ENCODE measurements around the gene ZKSCAN3. TPM values are rescaled to one million over a fixed set of nuclear protein-coding genes. Genes with fewer than 3 reads are reported as not detected.

Gene ZKSCAN3
- total and polyA plus RNA-seq, 10 of the 15 experiments (the other 5 are each of a cell fraction or from before 2014, with no cell fraction given): 0.86 to 4.3 (median 3.1) TPM

GRCh38 chr6:28303570-28303969 is 46.2 kb upstream of the ZKSCAN3 start:
- BruUV-seq (replicated peaks): no TSS peak
- no peaks in the 10 kb centered on the region for H3K9me3 ChIP-seq (replicated peaks; ENCODE audit: control insufficient read depth, insufficient read depth, low read length)
- ATAC-seq: peak; percentile 93
- H3K4me2 ChIP-seq (ENCODE audit: control insufficient read depth, insufficient read depth): peak overlapping the region; percentile 34; the same call in 1 of the 2 replicates
- DNase-seq (ENCODE audit: low read depth, low spot score): no peak
- ChIA-PET SMC1A (ENCODE audit: uncharacterized antibody, unreplicated experiment) (no interaction called here), RAD21 (ENCODE audit: unreplicated experiment) (no interaction called here), CTCF (interaction anchor here (0.7 kb wide), 1 partner anchor 128 kb away, joined by 3 read pairs; no protein-coding TSS in a partner anchor), POLR2A (no interaction called here)
- H3K36me3 ChIP-seq (ENCODE audit: control insufficient read depth in 2 of 2, insufficient read depth in 2 of 2, low read length in 1 of 2): no peaks in the 10 kb centered on the region
- no peaks in the 10 kb centered on the region for H3K79me2 ChIP-seq (ENCODE audit: control insufficient read depth, insufficient read depth, low read length)
- no peak overlapping the region for H3K27ac ChIP-seq (ENCODE audit: control insufficient read depth, insufficient read depth)
- WGBS (ENCODE audit: insufficient coverage, insufficient replicate concordance, low lambda C conversion rate, missing lambda C conversion rate): 0% methylated on average over 3 of the region's 3 CpGs
- peaks cover 11% of the 10 kb centered on the region for H3K4me1 ChIP-seq (ENCODE audit: control insufficient read depth, insufficient read depth, low read length)
- no peak overlapping the region for H3K9ac ChIP-seq (ENCODE audit: control insufficient read depth, insufficient read depth, low read length)
- peak; percentile 69 for FAIRE-seq
- no peaks in the 10 kb centered on the region for H4K20me1 ChIP-seq (ENCODE audit: control insufficient read depth, insufficient read depth)
- H3K4me3 ChIP-seq: no peak overlapping the region
- no peak overlapping the region; the same call in 1 of the 2 replicates for H2AFZ ChIP-seq (ENCODE audit: control insufficient read depth, low read depth, low read length)
- intact Hi-C loops (cut with micrococcal nuclease; ENCODE audit: unreplicated experiment): no loop called here
- no peaks in the 10 kb centered on the region for H3K27me3 ChIP-seq (replicated peaks in 1 of 2; ENCODE audit: control insufficient read depth in 2 of 2, insufficient read depth in 2 of 2, low read length in 1 of 2)
- in situ Hi-C loops (cut with MboI): no loop called here
- TF ChIP-seq IKZF1 (conservative IDR thresholded peaks at IDR 0.05) (0 out of 2 replicates have a peak, but pooled peaks have one; percentile 11), MYB (IDR thresholded peaks at IDR 0.05; ENCODE audit: borderline replicate concordance, low read depth, low read length) (no peak), NFIC (IDR thresholded peaks at IDR 0.05; ENCODE audit: low read depth, low read length) (peak; percentile 56; the same call in 1 of the 2 replicates), MEF2B (IDR thresholded peaks at IDR 0.05; ENCODE audit: partially characterized antibody, poor library complexity, severe bottlenecking) (peak; percentile 80), ATF2 (IDR thresholded peaks at IDR 0.05; ENCODE audit: low read length) (0 out of 2 replicates have a peak, but pooled peaks have one; percentile 45), JUNB (IDR thresholded peaks at IDR 0.05) (0 out of 2 replicates have a peak, but pooled peaks have one; percentile 34), ZNF687 (IDR thresholded peaks at IDR 0.05) (no peak), MEF2A (IDR thresholded peaks at IDR 0.05; ENCODE audit: insufficient read depth, low read depth, low read length) (peak; percentile 88), SMARCA5 (IDR thresholded peaks at IDR 0.05) (no peak), NR2F1 (conservative IDR thresholded peaks at IDR 0.05) (0 out of 2 replicates have a peak, but pooled peaks have one; percentile 24), CUX1 (IDR thresholded peaks at IDR 0.05; ENCODE audit: insufficient replicate concordance, low read depth, low read length) (peak; percentile 59)

Data from GM12878 (cell line).